ENCODE data around the gene TAC1. TPM values are rescaled to one million over a fixed set of nuclear protein-coding genes. Genes with fewer than 3 reads are reported as not detected.

TAC1 gene
- total RNA-seq: 0.07 TPM in 1 of 2 replicates, not detected in the other

GRCh38 chr7:97731736-97732564 lies at the start of gene TAC1:
Gene TAC1 (plus strand): TSS chr7:97732086. CDS start chr7:97732613, 527 bp downstream.

Other genes starting within 250 kb of the TAC1 start
- gene ASNS, start 140.3 kb downstream of the TAC1 start, total RNA-seq: 55.0 and 55.8 TPM in 2 replicates